HG02973 (cell line): ENCODE results near the gene ACOX1.
A peak's percentile ranks its signal among the peaks of the same experiment; 100 is the strongest.
"Not testable (repeated sequence)": the region's sequence is repeated elsewhere in the genome, so short reads cannot be mapped to it uniquely, and the experiment has no call there.

ENCODE experiments used
- ATAC-seq: cut with Tn5 transposase; IDR thresholded peaks from one replicate; pipeline ENCODE4 v1.9.1; 2021; ENCODE audit warnings: moderate library complexity; ENCODE audit not compliant: unreplicated experiment

Gene ACOX1

GRCh38 chr17:75981019-75981615 is 2.2 kb upstream of the ACOX1 start:
- no peak for ATAC-seq

- no peak for ATAC-seq
Measured at GRCh38 chr17:75980188-75981018, 1.4 kb upstream of the ACOX1 start.

GRCh38 chr17:75979705-75980187 is 780 bp upstream of the ACOX1 start:
- no peak for ATAC-seq

GRCh38 chr17:75976175-75976848 is 2.7 kb downstream of the ACOX1 start:
- no peak for ATAC-seq

GRCh38 chr17:75975757-75976174 is 3.2 kb downstream of the ACOX1 start:
- ATAC-seq: no peak

GRCh38 chr17:75975187-75975586 is 3.8 kb downstream of the ACOX1 start:
- not testable (repeated sequence) for ATAC-seq

- ATAC-seq: no peak
Measured at GRCh38 chr17:75970626-75971025, 8.3 kb downstream of the ACOX1 start.

GRCh38 chr17:75970011-75970523 is 8.9 kb downstream of the ACOX1 start:
- ATAC-seq: no peak

GRCh38 chr17:75969044-75969443 is 9.9 kb downstream of the ACOX1 start:
- not testable (repeated sequence) for ATAC-seq

- ATAC-seq: no peak
Measured at GRCh38 chr17:75965468-75965867, 13.5 kb downstream of the ACOX1 start.

- ATAC-seq: no peak
Measured at GRCh38 chr17:75959839-75960511, 19.0 kb downstream of the ACOX1 start.

GRCh38 chr17:75959051-75959838 is 19.7 kb downstream of the ACOX1 start:
- no peak for ATAC-seq

GRCh38 chr17:75950855-75951554 is 28.0 kb downstream of the ACOX1 start:
- ATAC-seq: no peak

- no peak for ATAC-seq
Measured at GRCh38 chr17:75950421-75950820, 28.5 kb downstream of the ACOX1 start.

- ATAC-seq: no peak
Measured at GRCh38 chr17:75945211-75945610, 33.8 kb downstream of the ACOX1 start.

GRCh38 chr17:75943491-75943890 is 35.5 kb downstream of the ACOX1 start:
- no peak for ATAC-seq

GRCh38 chr17:75942473-75942872 is 36.5 kb downstream of the ACOX1 start:
- no peak for ATAC-seq

- ATAC-seq: no peak
Measured at GRCh38 chr17:75941442-75941819, 37.5 kb downstream of the ACOX1 start.

- ATAC-seq: peak; percentile 86
Measured at GRCh38 chr17:75940727-75941441, 38.1 kb downstream of the ACOX1 start, which contains the start of gene FBF1. Gene FBF1, minus strand, starts transcription at chr17:75941042. Its CDS starts 2,893 bp downstream, at chr17:75938149.
